Ishikawa (cell line): ENCODE measurements around the gene SLC6A15.

Source experiments
- FOXM1 ChIP-seq: IDR thresholded peaks from 2 replicates; pipeline ENCODE4 v1.6.1; 2012; ENCODE audit warnings: low read depth, borderline replicate concordance
- RAD21 ChIP-seq: IDR thresholded peaks from 2 replicates; pipeline ENCODE4 v1.6.1; 2012; ENCODE audit warnings: low read depth
- TEAD4 ChIP-seq: IDR thresholded peaks from 2 replicates; pipeline ENCODE4 v1.6.1; 2012
- YY1 ChIP-seq: IDR thresholded peaks from 2 replicates; pipeline ENCODE4 v1.6.1; 2012; ENCODE audit warnings: low read depth

DNA sequence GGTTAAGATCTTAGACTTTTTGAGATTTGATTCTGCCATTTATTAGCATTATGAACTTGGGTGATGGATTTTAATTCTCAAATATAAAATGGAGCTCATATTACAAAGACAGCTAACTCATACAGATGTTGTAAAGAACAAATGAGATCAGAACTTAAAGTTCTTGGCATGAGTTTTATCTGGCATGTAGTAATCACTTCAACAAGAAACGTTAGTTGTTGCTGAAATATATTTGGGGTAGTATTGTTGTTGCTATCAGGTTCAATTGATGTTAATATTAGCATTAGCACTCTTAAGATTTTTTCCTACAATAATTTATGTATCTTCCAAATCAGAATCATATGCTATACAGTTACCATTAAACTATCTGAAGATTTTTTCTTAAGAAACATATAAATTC lies 71.0 kb downstream of the SLC6A15 start:
- TF ChIP-seq RAD21 = no peak
- TF ChIP-seq TEAD4 = no peak
- TF ChIP-seq YY1 = no peak
- TF ChIP-seq FOXM1 = no peak
